ENCODE data around the gene RGS14. TPM values are rescaled to one million over a fixed set of nuclear protein-coding genes. Genes with fewer than 3 reads are reported as not detected.
A peak's percentile ranks its signal among the peaks of the same experiment; 100 is the strongest.

The RGS14 gene, protein sequence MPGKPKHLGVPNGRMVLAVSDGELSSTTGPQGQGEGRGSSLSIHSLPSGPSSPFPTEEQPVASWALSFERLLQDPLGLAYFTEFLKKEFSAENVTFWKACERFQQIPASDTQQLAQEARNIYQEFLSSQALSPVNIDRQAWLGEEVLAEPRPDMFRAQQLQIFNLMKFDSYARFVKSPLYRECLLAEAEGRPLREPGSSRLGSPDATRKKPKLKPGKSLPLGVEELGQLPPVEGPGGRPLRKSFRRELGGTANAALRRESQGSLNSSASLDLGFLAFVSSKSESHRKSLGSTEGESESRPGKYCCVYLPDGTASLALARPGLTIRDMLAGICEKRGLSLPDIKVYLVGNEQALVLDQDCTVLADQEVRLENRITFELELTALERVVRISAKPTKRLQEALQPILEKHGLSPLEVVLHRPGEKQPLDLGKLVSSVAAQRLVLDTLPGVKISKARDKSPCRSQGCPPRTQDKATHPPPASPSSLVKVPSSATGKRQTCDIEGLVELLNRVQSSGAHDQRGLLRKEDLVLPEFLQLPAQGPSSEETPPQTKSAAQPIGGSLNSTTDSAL
- 22.6 and 70.8 TPM in 2 replicates for total RNA-seq (2014; rRNA removed; shearing (Covaris generic); ENCODE audit: low replicate concordance)

- H3K9ac ChIP-seq (ENCODE audit: low read length): peak within 1 kb of the TSS; percentile 87
- no peaks in the 10 kb centered on the region; the same call in 1 of the 2 replicates for H3K36me3 ChIP-seq (ENCODE audit: insufficient read depth, low read length)
- 0 out of 2 replicates have a peak, but pooled peaks cover 3% of the 10 kb centered on the region for H3K9me3 ChIP-seq (ENCODE audit: low read length)
- peak within 1 kb of the TSS; percentile 92 for H3K4me3 ChIP-seq (ENCODE audit: low read length)
- peak within 1 kb of the TSS; percentile 82 for H3K4me2 ChIP-seq (ENCODE audit: low read depth, low read length, poor library complexity, severe bottlenecking)
- H3K9me2 ChIP-seq (replicated peaks; ENCODE audit: insufficient read depth, low read length): no peaks in the 10 kb centered on the region
- peak; percentile 95 for DNase-seq
- peak within 1 kb of the TSS; percentile 67 for H3K27ac ChIP-seq (ENCODE audit: low read length)
- no peaks in the 10 kb centered on the region for H3K27me3 ChIP-seq (ENCODE audit: low read length)
- H4K20me1 ChIP-seq (ENCODE audit: insufficient read depth, low read depth, low read length): no peaks in the 10 kb centered on the region
- H3K4me1 ChIP-seq (ENCODE audit: low read length): peaks cover 47% of the 10 kb centered on the region
- H3K79me2 ChIP-seq (ENCODE audit: low read length): peaks cover 23% of the 10 kb centered on the region
- peak within 1 kb of the TSS; percentile 93 for H2AFZ ChIP-seq (ENCODE audit: low read length)
Measured at GRCh38 chr5:177357459-177358351, at the start of gene RGS14. Gene RGS14 (plus strand): TSS chr5:177357924. CDS start chr5:177358025, 101 bp downstream.

DNA sequence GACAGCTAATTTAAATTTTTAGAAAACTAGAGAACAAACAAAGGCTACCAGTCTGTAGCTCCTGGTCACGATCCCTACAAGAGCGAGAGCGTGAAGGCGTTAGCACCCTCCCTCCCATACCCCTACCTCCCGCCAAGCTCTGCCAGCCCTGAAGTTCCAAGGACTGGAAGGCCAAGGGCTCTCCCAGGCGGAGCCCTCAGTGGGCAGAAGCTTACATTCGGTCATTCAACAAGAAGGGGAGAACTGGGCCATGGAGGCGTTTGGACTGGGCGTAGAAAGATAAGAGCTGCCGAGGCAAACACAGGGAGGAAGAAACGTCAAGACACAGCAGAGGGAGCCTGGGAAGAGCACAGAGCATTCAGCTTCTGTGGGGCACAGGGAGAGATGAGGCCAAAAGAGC lies 49.0 kb upstream of the RGS14 start:
- Histone ChIP-seq H3K9ac (ENCODE audit: low read length) (no peak overlapping the region), H2AFZ (ENCODE audit: low read length) (no peak overlapping the region), H3K27me3 (ENCODE audit: low read length) (no peaks in the 10 kb centered on the region), H3K79me2 (ENCODE audit: low read length) (peaks cover 21% of the 10 kb centered on the region), H3K4me1 (ENCODE audit: low read length) (peaks cover 46% of the 10 kb centered on the region), H3K4me3 (ENCODE audit: low read length) (no peak overlapping the region), H4K20me1 (ENCODE audit: insufficient read depth, low read depth, low read length) (peaks cover 22% of the 10 kb centered on the region), H3K27ac (ENCODE audit: low read length) (peak overlapping the region; percentile 19; the same call in 1 of the 2 replicates), H3K9me3 (ENCODE audit: low read length) (no peaks in the 10 kb centered on the region), H3K9me2 (replicated peaks; ENCODE audit: insufficient read depth, low read length) (no peaks in the 10 kb centered on the region), H3K4me2 (ENCODE audit: low read depth, low read length, poor library complexity, severe bottlenecking) (no peak overlapping the region), H3K36me3 (ENCODE audit: insufficient read depth, low read length) (peaks cover 10% of the 10 kb centered on the region; the same call in 1 of the 2 replicates)
- no peak for DNase-seq

GRCh38 chr5:177309351-177310191 lies 48.2 kb upstream of the RGS14 start:
- Histone ChIP-seq H3K27me3 (ENCODE audit: low read length) (no peaks in the 10 kb centered on the region), H4K20me1 (ENCODE audit: insufficient read depth, low read depth, low read length) (peaks cover 21% of the 10 kb centered on the region), H3K4me1 (ENCODE audit: low read length) (peaks cover 45% of the 10 kb centered on the region), H3K9me3 (ENCODE audit: low read length) (no peaks in the 10 kb centered on the region), H3K36me3 (ENCODE audit: insufficient read depth, low read length) (peaks cover 10% of the 10 kb centered on the region; the same call in 1 of the 2 replicates), H3K9me2 (replicated peaks; ENCODE audit: insufficient read depth, low read length) (no peaks in the 10 kb centered on the region), H3K79me2 (ENCODE audit: low read length) (peaks cover 13% of the 10 kb centered on the region), H3K4me2 (ENCODE audit: low read depth, low read length, poor library complexity, severe bottlenecking) (no peak overlapping the region), H2AFZ (ENCODE audit: low read length) (no peak overlapping the region), H3K27ac (ENCODE audit: low read length) (peak overlapping the region; percentile 46), H3K4me3 (ENCODE audit: low read length) (no peak overlapping the region), H3K9ac (ENCODE audit: low read length) (no peak overlapping the region)
- peak; percentile 87 for DNase-seq

DNA sequence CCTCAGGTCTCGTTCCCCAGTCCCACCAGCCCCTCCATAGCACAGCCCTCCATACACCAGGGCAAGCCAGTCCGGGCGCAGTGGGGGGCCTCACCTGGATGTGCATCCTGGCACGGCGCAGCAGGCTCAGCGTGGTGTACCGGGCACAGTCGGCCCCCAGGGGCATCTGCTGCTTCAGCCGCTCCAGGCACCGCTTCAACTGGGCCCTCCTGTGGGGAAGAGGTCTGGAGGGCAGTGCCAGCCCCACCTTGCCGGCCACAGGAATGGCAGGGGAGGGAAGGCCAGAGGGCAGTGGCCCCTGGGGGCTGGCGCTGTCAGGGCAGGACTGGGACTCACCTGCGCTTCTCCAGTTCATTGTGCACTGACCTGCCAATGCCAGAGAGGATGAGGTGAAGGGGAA lies 47.4 kb upstream of the RGS14 start:
- peaks cover 38% of the 10 kb centered on the region for H3K4me1 ChIP-seq (ENCODE audit: low read length)
- H3K9ac ChIP-seq (ENCODE audit: low read length): no peak overlapping the region
- H3K9me3 ChIP-seq (ENCODE audit: low read length): no peaks in the 10 kb centered on the region
- peak overlapping the region; percentile 74 for H3K4me2 ChIP-seq (ENCODE audit: low read depth, low read length, poor library complexity, severe bottlenecking)
- H3K79me2 ChIP-seq (ENCODE audit: low read length): peaks cover 5% of the 10 kb centered on the region
- H3K27ac ChIP-seq (ENCODE audit: low read length): peak overlapping the region; percentile 46
- peaks cover 4% of the 10 kb centered on the region; the same call in 1 of the 2 replicates for H3K36me3 ChIP-seq (ENCODE audit: insufficient read depth, low read length)
- peaks cover 14% of the 10 kb centered on the region for H4K20me1 ChIP-seq (ENCODE audit: insufficient read depth, low read depth, low read length)
- DNase-seq: no peak
- H3K9me2 ChIP-seq (replicated peaks; ENCODE audit: insufficient read depth, low read length): no peaks in the 10 kb centered on the region
- no peak overlapping the region for H2AFZ ChIP-seq (ENCODE audit: low read length)
- peak overlapping the region; percentile 94; the same call in 1 of the 2 replicates for H3K4me3 ChIP-seq (ENCODE audit: low read length)
- H3K27me3 ChIP-seq (ENCODE audit: low read length): no peaks in the 10 kb centered on the region

GRCh38 chr5:177310757-177311391 lies 46.9 kb upstream of the RGS14 start:
- DNase-seq: peak; percentile 93
- H3K4me3 ChIP-seq (ENCODE audit: low read length): peak overlapping the region; percentile 94
- H4K20me1 ChIP-seq (ENCODE audit: insufficient read depth, low read depth, low read length): peaks cover 10% of the 10 kb centered on the region
- H3K9me2 ChIP-seq (replicated peaks; ENCODE audit: insufficient read depth, low read length): no peaks in the 10 kb centered on the region
- no peaks in the 10 kb centered on the region for H3K79me2 ChIP-seq (ENCODE audit: low read length)
- H3K4me2 ChIP-seq (ENCODE audit: low read depth, low read length, poor library complexity, severe bottlenecking): peak overlapping the region; percentile 74
- H3K27me3 ChIP-seq (ENCODE audit: low read length): no peaks in the 10 kb centered on the region
- H3K27ac ChIP-seq (ENCODE audit: low read length): peak overlapping the region; percentile 82
- H3K4me1 ChIP-seq (ENCODE audit: low read length): peaks cover 34% of the 10 kb centered on the region
- H2AFZ ChIP-seq (ENCODE audit: low read length): no peak overlapping the region
- H3K36me3 ChIP-seq (ENCODE audit: insufficient read depth, low read length): no peaks in the 10 kb centered on the region
- no peaks in the 10 kb centered on the region for H3K9me3 ChIP-seq (ENCODE audit: low read length)
- H3K9ac ChIP-seq (ENCODE audit: low read length): peak overlapping the region; percentile 93

DNA sequence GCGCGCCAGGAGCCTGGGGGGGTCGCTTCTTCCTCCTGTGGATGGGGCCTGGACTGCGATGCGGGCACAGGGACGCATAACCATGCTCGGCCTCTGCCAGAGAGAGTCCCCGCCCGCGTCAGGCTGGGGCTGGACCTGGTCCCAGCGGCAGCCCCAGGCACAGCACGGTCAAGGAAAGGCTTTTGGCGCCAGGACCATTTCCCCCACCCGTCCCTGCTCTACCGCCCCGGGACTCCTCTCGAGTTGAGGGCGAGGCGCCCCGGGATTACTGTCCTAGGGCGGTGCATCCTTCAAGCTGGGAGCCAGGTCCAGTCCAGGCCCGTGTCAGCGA lies 46.4 kb upstream of the RGS14 start:
- H3K36me3 ChIP-seq (ENCODE audit: insufficient read depth, low read length): no peaks in the 10 kb centered on the region
- peak overlapping the region; percentile 94 for H3K4me3 ChIP-seq (ENCODE audit: low read length)
- H3K27me3 ChIP-seq (ENCODE audit: low read length): no peaks in the 10 kb centered on the region
- peak overlapping the region; percentile 93 for H3K9ac ChIP-seq (ENCODE audit: low read length)
- H3K79me2 ChIP-seq (ENCODE audit: low read length): no peaks in the 10 kb centered on the region
- H3K4me2 ChIP-seq (ENCODE audit: low read depth, low read length, poor library complexity, severe bottlenecking): peak overlapping the region; percentile 74
- DNase-seq: no peak
- H3K27ac ChIP-seq (ENCODE audit: low read length): peak overlapping the region; percentile 82
- peaks cover 34% of the 10 kb centered on the region for H3K4me1 ChIP-seq (ENCODE audit: low read length)
- H4K20me1 ChIP-seq (ENCODE audit: insufficient read depth, low read depth, low read length): peaks cover 10% of the 10 kb centered on the region
- no peaks in the 10 kb centered on the region for H3K9me2 ChIP-seq (replicated peaks; ENCODE audit: insufficient read depth, low read length)
- H3K9me3 ChIP-seq (ENCODE audit: low read length): no peaks in the 10 kb centered on the region
- no peak overlapping the region for H2AFZ ChIP-seq (ENCODE audit: low read length)

Measured in Karpas-422 (cell line).